Natural killer cell (primary cell): ENCODE data around the gene AIDA. TPM values are rescaled to one million over a fixed set of nuclear protein-coding genes. Genes with fewer than 3 reads are reported as not detected.

Experiments
- ATAC-seq, 3 donors: fragments of 150-1000 bp in 2 of 3; fragments of 200-7000 bp in 1 of 3; cut with Tn5 transposase; 1 replicate in 1 of 3; 2 replicates in 2 of 3; pipeline ENCODE4 v1.10.0; 2021; ENCODE audit warnings: mild to moderate bottlenecking in 2 of 3, moderate library complexity in 2 of 3
- DNase-seq, 2 donors: peaks; one replicate each; pipeline versions ENCODE4 v3.0.0 to v3.0.0-alpha.2; 2013 to 2021; ENCODE audit warnings: mixed read lengths in 1 of 2
- H3K27ac ChIP-seq: one replicate; pipeline ENCODE4 v1.5.1; 2013; ENCODE audit warnings: mild to moderate bottlenecking, low read length
- H3K27me3 ChIP-seq: one replicate; pipeline ENCODE4 v1.6.1; 2013; ENCODE audit warnings: low read length; ENCODE audit not compliant: control insufficient read depth, insufficient read depth
- H3K36me3 ChIP-seq: one replicate; pipeline ENCODE4 v1.6.1; 2013; ENCODE audit warnings: low read length; ENCODE audit not compliant: control insufficient read depth, insufficient read depth
- H3K4me1 ChIP-seq: one replicate; pipeline ENCODE4 v1.6.1; 2013; ENCODE audit warnings: low read length; ENCODE audit not compliant: control insufficient read depth, insufficient read depth
- H3K4me3 ChIP-seq: one replicate; pipeline ENCODE4 v1.5.1; 2013; ENCODE audit warnings: low read length
- H3K9me3 ChIP-seq: one replicate; pipeline ENCODE4 v1.6.1; 2013; ENCODE audit warnings: low read length; ENCODE audit not compliant: control insufficient read depth, insufficient read depth
- H3K27ac Mint-ChIP-seq, 2 donors: one replicate each; pipeline ENCODE4 v1.8.0; 2022; ENCODE audit warnings: mild to moderate bottlenecking in 2 of 2, mixed read lengths in 2 of 2, moderate library complexity in 1 of 2
- H3K27me3 Mint-ChIP-seq, 2 donors: one replicate each; pipeline ENCODE4 v1.8.0; 2022; ENCODE audit warnings: low read depth in 2 of 2, mixed read lengths in 2 of 2
- H3K36me3 Mint-ChIP-seq: one replicate; pipeline ENCODE4 v1.8.0; 2022; ENCODE audit warnings: mixed read lengths
- H3K4me1 Mint-ChIP-seq, 2 donors: one replicate each; pipeline ENCODE4 v1.8.0; 2022; ENCODE audit warnings: mixed read lengths in 2 of 2
- H3K4me3 Mint-ChIP-seq: one replicate; pipeline ENCODE4 v1.8.0; 2022; ENCODE audit warnings: mild to moderate bottlenecking, moderate library complexity, mixed read lengths
- H3K9me3 Mint-ChIP-seq, 2 donors: one replicate each; pipeline ENCODE4 v1.8.0; 2022; ENCODE audit warnings: mixed read lengths in 2 of 2
- WGBS: methylation state at CpG from one replicate; pipeline ENCODE4 v1.1.7; 2013; ENCODE audit warnings: missing lambda C conversion rate; ENCODE audit not compliant: insufficient coverage; 5-methylcytosine and 5-hydroxymethylcytosine counted together
- intact Hi-C: fragments of 100-400 bp; cut with micrococcal nuclease; formaldehyde crosslinking; loops from one replicate; pipeline ENCODE4 v1.14.2; 2022
- total RNA-seq, 4 donors: library from RNA; stranded (reverse); fragments of 120-200 nt in 1 of 4; gene quantifications; one replicate each; pipeline versions ENCODE4 v1.2.3 to v1.2.4, GENCODE V29; 2013 to 2022
- TF ChIP-seq, protein P1 (sequence below): fragments of 200-600 bp; IDR thresholded peaks from one replicate; pipeline ENCODE4 v1.8.0; 2022; ENCODE audit warnings: antibody characterized with exemption

Gene AIDA
- total RNA-seq, 3 donors from 2014 or later (not counting 1 experiment from before 2014, with no cell fraction given), result 29.7 to 37.2 (median 33.7) TPM

- no peaks in the 10 kb centered on the region for H3K4me1 Mint-ChIP-seq
Observed at GRCh38 chr1:222739465-222739864, 27.2 kb upstream of the AIDA start.

DNA sequence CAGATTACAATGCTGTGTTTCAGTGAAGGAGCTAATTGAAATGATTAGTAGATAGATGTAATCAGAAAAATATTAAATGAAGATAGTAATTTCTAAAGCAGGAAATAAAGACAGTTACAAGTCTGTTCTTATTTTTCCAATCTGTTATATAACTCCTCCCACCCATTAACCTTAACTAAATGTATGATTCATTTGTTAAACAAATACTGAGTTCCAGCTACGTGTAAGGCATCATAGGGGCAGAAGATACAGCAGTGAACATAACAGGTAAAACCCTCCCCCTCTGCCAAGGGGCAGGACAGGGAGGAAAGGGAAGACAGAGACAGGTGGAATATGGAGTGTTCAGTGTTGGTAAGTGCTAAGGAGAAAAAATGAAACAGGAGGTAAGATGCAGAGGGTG is 24.7 kb upstream of the AIDA start, which contains the start of gene FAM177B:
FAM177B (plus strand) TSS at position 231 of the 400 bp plus-strand sequence. CDS start 9,344 bp downstream, outside the sequence.
- no peak for DNase-seq
- no peak within 1 kb of the TSS for H3K4me3 ChIP-seq

More at GRCh38 chr1:222739465-222739864, 27.2 kb upstream of the AIDA start:
- Histone ChIP-seq H3K4me3 (no peak overlapping the region), H3K4me1 (no peaks in the 10 kb centered on the region), H3K27ac (peak overlapping the region; percentile 54), H3K27me3 (no peaks in the 10 kb centered on the region), H3K36me3 (peaks cover 13% of the 10 kb centered on the region), H3K9me3 (no peaks in the 10 kb centered on the region)
- DNase-seq (no peak), ATAC-seq (no peak)
- intact Hi-C loops, result loop anchor here (2.0 kb wide), 1 partner anchor 341 kb away; no protein-coding TSS in a partner anchor
- Mint-ChIP-seq H3K27ac (no peak overlapping the region), H3K4me3 (no peak overlapping the region), H3K36me3 (no peaks in the 10 kb centered on the region), H3K27me3 (no peaks in the 10 kb centered on the region), H3K9me3 (no peaks in the 10 kb centered on the region)
- WGBS, result 75% methylated on average over 2 of the region's 2 CpGs
- TF ChIP-seq, protein P1, sequence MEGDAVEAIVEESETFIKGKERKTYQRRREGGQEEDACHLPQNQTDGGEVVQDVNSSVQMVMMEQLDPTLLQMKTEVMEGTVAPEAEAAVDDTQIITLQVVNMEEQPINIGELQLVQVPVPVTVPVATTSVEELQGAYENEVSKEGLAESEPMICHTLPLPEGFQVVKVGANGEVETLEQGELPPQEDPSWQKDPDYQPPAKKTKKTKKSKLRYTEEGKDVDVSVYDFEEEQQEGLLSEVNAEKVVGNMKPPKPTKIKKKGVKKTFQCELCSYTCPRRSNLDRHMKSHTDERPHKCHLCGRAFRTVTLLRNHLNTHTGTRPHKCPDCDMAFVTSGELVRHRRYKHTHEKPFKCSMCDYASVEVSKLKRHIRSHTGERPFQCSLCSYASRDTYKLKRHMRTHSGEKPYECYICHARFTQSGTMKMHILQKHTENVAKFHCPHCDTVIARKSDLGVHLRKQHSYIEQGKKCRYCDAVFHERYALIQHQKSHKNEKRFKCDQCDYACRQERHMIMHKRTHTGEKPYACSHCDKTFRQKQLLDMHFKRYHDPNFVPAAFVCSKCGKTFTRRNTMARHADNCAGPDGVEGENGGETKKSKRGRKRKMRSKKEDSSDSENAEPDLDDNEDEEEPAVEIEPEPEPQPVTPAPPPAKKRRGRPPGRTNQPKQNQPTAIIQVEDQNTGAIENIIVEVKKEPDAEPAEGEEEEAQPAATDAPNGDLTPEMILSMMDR, result no peak

DNA sequence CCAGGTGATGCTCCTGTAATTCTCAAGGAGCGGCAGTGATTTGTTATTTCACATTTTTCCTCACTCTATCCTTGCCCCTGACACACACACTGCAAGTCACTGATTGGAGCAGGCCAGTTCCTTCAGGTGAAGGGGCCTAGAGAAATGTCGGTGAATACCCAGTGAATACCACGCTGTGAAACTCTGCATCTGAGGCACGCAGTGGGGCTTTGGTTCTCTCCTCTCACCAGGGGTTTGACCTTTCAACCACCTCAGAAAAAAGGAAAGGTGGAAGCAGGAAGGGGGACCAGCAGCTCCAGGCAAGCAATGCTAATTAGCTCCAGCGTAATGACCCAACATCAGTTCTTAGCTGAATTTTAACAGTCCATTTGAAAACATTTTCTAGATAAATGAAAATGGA is 24.2 kb upstream of the AIDA start:
- Mint-ChIP-seq H3K27me3 (no peaks in the 10 kb centered on the region), H3K27ac (no peak overlapping the region), H3K4me1 (peaks cover 0 to 4% of the 10 kb centered on the region in 2 donors), H3K4me3 (no peak overlapping the region), H3K9me3 (no peaks in the 10 kb centered on the region), H3K36me3 (peaks cover 5% of the 10 kb centered on the region)
- intact Hi-C loops, result no loop called here
- ATAC-seq (no peak), DNase-seq (no peak)
- Histone ChIP-seq H3K9me3 (no peaks in the 10 kb centered on the region), H3K27me3 (no peaks in the 10 kb centered on the region), H3K36me3 (peaks cover 38% of the 10 kb centered on the region), H3K4me1 (no peaks in the 10 kb centered on the region), H3K27ac (no peak overlapping the region), H3K4me3 (no peak overlapping the region)
- WGBS, result 92% methylated on average over 4 of the region's 5 CpGs
- TF ChIP-seq, protein P1, result no peak

More for the DNA sequence above, 24.7 kb upstream of the AIDA start, which contains the start of gene FAM177B:
- intact Hi-C loops, result no loop called here
- no peak within 1 kb of the TSS for H3K27ac ChIP-seq
- Mint-ChIP-seq H3K4me3 (no peak within 1 kb of the TSS), H3K27ac (no peak within 1 kb of the TSS), H3K36me3 (peaks cover under 1% of the 10 kb centered on the region), H3K4me1 (no peaks in the 10 kb centered on the region), H3K9me3 (no peaks in the 10 kb centered on the region), H3K27me3 (no peaks in the 10 kb centered on the region)
- TF ChIP-seq, protein P1, result no peak
- no peak for ATAC-seq
- H3K27me3 ChIP-seq, result no peaks in the 10 kb centered on the region
- peaks cover 35% of the 10 kb centered on the region for H3K36me3 ChIP-seq
- WGBS, result no CpG with 5 or more reads among the region's 1 CpG
- H3K9me3 ChIP-seq, result no peaks in the 10 kb centered on the region
- no peaks in the 10 kb centered on the region for H3K4me1 ChIP-seq

DNA sequence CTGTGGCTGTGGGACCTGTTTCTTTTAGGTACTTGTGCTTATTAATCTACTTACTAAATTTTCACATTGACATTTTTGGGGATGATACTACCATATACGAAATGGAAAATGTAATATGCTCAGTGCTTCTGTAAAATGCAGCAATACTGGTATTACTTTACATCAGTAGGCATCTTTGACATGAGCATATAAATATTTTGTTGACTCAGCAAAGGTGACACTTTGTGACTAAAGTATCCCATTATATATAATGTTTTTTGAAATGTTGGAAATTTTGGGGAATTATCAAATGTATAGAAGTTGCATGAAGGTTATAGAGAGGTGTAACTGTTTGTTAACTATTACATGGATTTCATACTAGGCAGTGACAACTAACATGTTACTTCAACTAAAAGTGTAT is 22.4 kb upstream of the AIDA start:
- Histone ChIP-seq H3K9me3 (no peaks in the 10 kb centered on the region), H3K4me3 (no peak overlapping the region), H3K27me3 (no peaks in the 10 kb centered on the region), H3K4me1 (no peaks in the 10 kb centered on the region), H3K27ac (no peak overlapping the region), H3K36me3 (peaks cover 55% of the 10 kb centered on the region)
- no peak for ATAC-seq
- Mint-ChIP-seq H3K9me3 (no peaks in the 10 kb centered on the region), H3K4me3 (no peak overlapping the region), H3K27ac (no peak overlapping the region), H3K4me1 (peaks cover 4 to 5% of the 10 kb centered on the region in 2 donors), H3K27me3 (no peaks in the 10 kb centered on the region), H3K36me3 (peaks cover 18% of the 10 kb centered on the region)
- no peak for DNase-seq
- no CpG with 5 or more reads among the region's 1 CpG for WGBS
- intact Hi-C loops, result no loop called here
- TF ChIP-seq, protein P1, result no peak
